Hypothalamus (tissue), 51 donors: ENCODE measurements around the gene ESAM.
A peak's percentile ranks its signal among the peaks of the same experiment; 100 is the strongest.

Experiments
- DNase-seq, 51 donors: peaks; one replicate each; lab custom pipeline; 2025; lab: John Stamatoyannopoulos, UW

ESAM gene

GRCh38 chr11:124762105-124762623 lies at the start of gene ESAM:
Gene ESAM, minus strand, starts transcription at chr11:124762290. Its CDS starts 136 bp downstream, at chr11:124762154.
- DNase-seq = no peak

- no peak for DNase-seq
These were observed 49.5 kb upstream of the ESAM start for GRCh38 chr11:124811399-124812125.

GRCh38 chr11:124807660-124808270 lies 45.7 kb upstream of the ESAM start:
- DNase-seq = no peak

- DNase-seq = peak in 1 of 51 donors; percentile 36
These were observed 45.1 kb upstream of the ESAM start for GRCh38 chr11:124807201-124807600.

- no peak for DNase-seq
These were observed 42.8 kb upstream of the ESAM start for GRCh38 chr11:124804884-124805283.

GRCh38 chr11:124801636-124802312 lies 39.7 kb upstream of the ESAM start:
- DNase-seq = no peak

- DNase-seq = peak in 1 of 51 donors; percentile 70
These were observed 38.9 kb upstream of the ESAM start for GRCh38 chr11:124801014-124801413.

- DNase-seq = peak; percentile 43 to 94 (median 83)
These were observed 38.3 kb upstream of the ESAM start, which contains the start of gene MSANTD2 for GRCh38 chr11:124800226-124800929. Gene MSANTD2, minus strand, starts transcription at chr11:124800406. Its CDS starts 26 bp downstream, at chr11:124800380.

- peak in 28 of 51 donors; percentile 5 to 72 (median 32) for DNase-seq
These were observed 37.5 kb upstream of the ESAM start for GRCh38 chr11:124799348-124800225.

- DNase-seq = no peak
These were observed 36.9 kb upstream of the ESAM start for GRCh38 chr11:124798991-124799347.

- no peak for DNase-seq
These were observed 34.2 kb upstream of the ESAM start for GRCh38 chr11:124796312-124796711.

GRCh38 chr11:124793466-124794278 lies 31.6 kb upstream of the ESAM start:
- DNase-seq = no peak

GRCh38 chr11:124791626-124792341 lies 29.7 kb upstream of the ESAM start:
- no peak for DNase-seq

GRCh38 chr11:124788521-124788920 lies 26.4 kb upstream of the ESAM start:
- DNase-seq = no peak

- DNase-seq = no peak
These were observed 22.0 kb upstream of the ESAM start for GRCh38 chr11:124784051-124784450.

GRCh38 chr11:124783002-124783401 lies 20.9 kb upstream of the ESAM start:
- no peak for DNase-seq

- DNase-seq = no peak
These were observed 17.5 kb upstream of the ESAM start for GRCh38 chr11:124779568-124779967.

GRCh38 chr11:124778281-124778680 lies 16.2 kb upstream of the ESAM start:
- DNase-seq = no peak
